Measurements from ENCODE around the gene ST14. TPM values are rescaled to one million over a fixed set of nuclear protein-coding genes. Genes with fewer than 3 reads are reported as not detected.

ST14 gene
- total RNA-seq, 1 experiment from 2014 or later = 298 TPM

DNA sequence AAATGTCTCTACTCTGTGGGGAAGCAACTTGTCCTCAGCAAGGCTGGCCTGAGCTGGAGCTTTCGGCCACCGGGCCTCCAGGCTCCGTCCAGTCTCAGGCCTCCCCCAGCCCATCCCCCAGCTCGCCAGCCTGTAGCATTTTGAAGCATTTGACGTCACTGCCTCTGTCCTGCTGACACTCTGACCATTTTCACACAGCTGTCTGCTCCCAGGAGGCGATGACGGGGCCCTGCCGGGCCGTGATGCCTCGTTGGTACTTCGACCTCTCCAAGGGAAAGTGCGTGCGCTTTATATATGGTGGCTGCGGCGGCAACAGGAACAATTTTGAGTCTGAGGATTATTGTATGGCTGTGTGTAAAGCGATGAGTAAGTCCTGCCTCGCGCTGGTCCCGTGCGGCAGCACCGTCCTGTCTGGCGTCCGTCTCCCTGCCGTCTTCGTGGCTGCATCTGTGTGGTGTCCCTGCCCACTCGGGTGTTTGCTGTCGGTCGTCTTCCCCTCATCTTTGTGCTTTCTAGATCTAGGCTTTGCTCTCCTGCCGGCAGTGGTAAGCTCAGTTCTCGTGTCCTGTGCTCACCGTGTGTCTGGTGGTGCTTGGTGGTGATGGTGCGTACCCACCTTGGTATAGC lies 36.1 kb upstream of the ST14 start:
- Histone ChIP-seq H3K36me3 (ENCODE audit: control insufficient read depth, insufficient read depth, low read length) (peaks cover 18% of the 10 kb centered on the region), H3K9me3 (no peaks in the 10 kb centered on the region), H3K4me3 (ENCODE audit: low read depth, low read length) (no peak overlapping the region), H3K27me3 (replicated peaks; ENCODE audit: control insufficient read depth, insufficient read depth, low read length) (no peaks in the 10 kb centered on the region), H3K4me1 (peaks cover 57% of the 10 kb centered on the region)
- Mint-ChIP-seq H3K4me3 (ENCODE audit: unreplicated experiment) (no peak overlapping the region), H3K4me1 (ENCODE audit: low read depth, unreplicated experiment) (peaks cover 58% of the 10 kb centered on the region), H3K36me3 (ENCODE audit: insufficient read depth, unreplicated experiment) (peaks cover 100% of the 10 kb centered on the region), H3K27me3 (ENCODE audit: insufficient read depth, unreplicated experiment) (no peaks in the 10 kb centered on the region), H3K27ac (ENCODE audit: unreplicated experiment) (peak overlapping the region; percentile 82), H3K9me3 (ENCODE audit: unreplicated experiment) (no peaks in the 10 kb centered on the region)
- BruUV-seq (replicated peaks) = no TSS peak
- TF ChIP-seq, protein P1, sequence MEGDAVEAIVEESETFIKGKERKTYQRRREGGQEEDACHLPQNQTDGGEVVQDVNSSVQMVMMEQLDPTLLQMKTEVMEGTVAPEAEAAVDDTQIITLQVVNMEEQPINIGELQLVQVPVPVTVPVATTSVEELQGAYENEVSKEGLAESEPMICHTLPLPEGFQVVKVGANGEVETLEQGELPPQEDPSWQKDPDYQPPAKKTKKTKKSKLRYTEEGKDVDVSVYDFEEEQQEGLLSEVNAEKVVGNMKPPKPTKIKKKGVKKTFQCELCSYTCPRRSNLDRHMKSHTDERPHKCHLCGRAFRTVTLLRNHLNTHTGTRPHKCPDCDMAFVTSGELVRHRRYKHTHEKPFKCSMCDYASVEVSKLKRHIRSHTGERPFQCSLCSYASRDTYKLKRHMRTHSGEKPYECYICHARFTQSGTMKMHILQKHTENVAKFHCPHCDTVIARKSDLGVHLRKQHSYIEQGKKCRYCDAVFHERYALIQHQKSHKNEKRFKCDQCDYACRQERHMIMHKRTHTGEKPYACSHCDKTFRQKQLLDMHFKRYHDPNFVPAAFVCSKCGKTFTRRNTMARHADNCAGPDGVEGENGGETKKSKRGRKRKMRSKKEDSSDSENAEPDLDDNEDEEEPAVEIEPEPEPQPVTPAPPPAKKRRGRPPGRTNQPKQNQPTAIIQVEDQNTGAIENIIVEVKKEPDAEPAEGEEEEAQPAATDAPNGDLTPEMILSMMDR (IDR thresholded peaks at IDR 0.05; ENCODE audit: insufficient read depth in 1 of 2, low read depth in 1 of 2, low read length in 1 of 2, severe bottlenecking in 1 of 2, unreplicated experiment in 1 of 2) = no peak
- DNase-seq = no peak
- POLR2A ChIA-PET = interaction anchor here (0.5 to 1.0 kb wide), 2 partner anchors 58 to 121 kb away, joined by 3 to 18 read pairs; partner anchors contain the start of gene PRDM10
- CTCF ChIA-PET = interaction anchor here (1.0 to 1.3 kb wide), 2 partner anchors 9 to 23 kb away, joined by 4 to 9 read pairs; no protein-coding TSS in a partner anchor
- intact Hi-C loops (cut with micrococcal nuclease; ENCODE audit: unreplicated experiment) = loop anchor here (2.0 kb wide), 2 partner anchors 47 to 121 kb away; partner anchors contain the start of gene PRDM10

- POLR2A ChIA-PET = interaction anchor here (0.5 to 1.0 kb wide), 4 partner anchors 22 to 121 kb away, joined by 3 to 18 read pairs (median 10); partner anchors contain the start of gene PRDM10
- CTCF ChIA-PET = interaction anchor here (0.6 to 1.3 kb wide), 4 partner anchors 8 to 132 kb away, joined by 3 to 9 read pairs (median 4); no protein-coding TSS in a partner anchor
- Histone ChIP-seq H3K36me3 (ENCODE audit: control insufficient read depth, insufficient read depth, low read length) (peaks cover 18% of the 10 kb centered on the region), H3K4me3 (ENCODE audit: low read depth, low read length) (no peak overlapping the region), H3K4me1 (peaks cover 60% of the 10 kb centered on the region), H3K9me3 (no peaks in the 10 kb centered on the region), H3K27me3 (replicated peaks; ENCODE audit: control insufficient read depth, insufficient read depth, low read length) (no peaks in the 10 kb centered on the region)
- DNase-seq = peak; percentile 66 to 67
- TF ChIP-seq, protein P1 (IDR thresholded peaks at IDR 0.05; ENCODE audit: insufficient read depth in 1 of 2, low read depth in 1 of 2, low read length in 1 of 2, severe bottlenecking in 1 of 2, unreplicated experiment in 1 of 2) = no peak
- Mint-ChIP-seq H3K27me3 (ENCODE audit: insufficient read depth, unreplicated experiment) (no peaks in the 10 kb centered on the region), H3K4me1 (ENCODE audit: low read depth, unreplicated experiment) (peaks cover 58% of the 10 kb centered on the region), H3K36me3 (ENCODE audit: insufficient read depth, unreplicated experiment) (peaks cover 100% of the 10 kb centered on the region), H3K9me3 (ENCODE audit: unreplicated experiment) (no peaks in the 10 kb centered on the region), H3K4me3 (ENCODE audit: unreplicated experiment) (no peak overlapping the region), H3K27ac (ENCODE audit: unreplicated experiment) (peak overlapping the region; percentile 82)
- intact Hi-C loops (cut with micrococcal nuclease; ENCODE audit: unreplicated experiment) = loop anchor here (2.0 kb wide), 2 partner anchors 47 to 121 kb away; partner anchors contain the start of gene PRDM10
- no TSS peak for BruUV-seq (replicated peaks)
Observed at GRCh38 chr11:130124096-130124495, 35.5 kb upstream of the ST14 start.

- Mint-ChIP-seq H3K4me3 (ENCODE audit: unreplicated experiment) (no peak overlapping the region), H3K9me3 (ENCODE audit: unreplicated experiment) (no peaks in the 10 kb centered on the region), H3K27ac (ENCODE audit: unreplicated experiment) (no peak overlapping the region), H3K36me3 (ENCODE audit: insufficient read depth, unreplicated experiment) (peaks cover 99% of the 10 kb centered on the region), H3K27me3 (ENCODE audit: insufficient read depth, unreplicated experiment) (no peaks in the 10 kb centered on the region), H3K4me1 (ENCODE audit: low read depth, unreplicated experiment) (peaks cover 46% of the 10 kb centered on the region)
- no TSS peak for BruUV-seq (replicated peaks)
- peaks cover 18% of the 10 kb centered on the region for H3K36me3 ChIP-seq (ENCODE audit: control insufficient read depth, insufficient read depth, low read length)
- POLR2A ChIA-PET = no interaction called here
- H3K4me1 ChIP-seq = peaks cover 56% of the 10 kb centered on the region
- TF ChIP-seq, protein P1 (IDR thresholded peaks at IDR 0.05; ENCODE audit: insufficient read depth in 1 of 2, low read depth in 1 of 2, low read length in 1 of 2, severe bottlenecking in 1 of 2, unreplicated experiment in 1 of 2) = no peak
- H3K4me3 ChIP-seq (ENCODE audit: low read depth, low read length) = no peak overlapping the region
- intact Hi-C loops (cut with micrococcal nuclease; ENCODE audit: unreplicated experiment) = loop anchor here (2.0 kb wide), 2 partner anchors 49 to 123 kb away; partner anchors contain the start of gene PRDM10
- DNase-seq = no peak
- CTCF ChIA-PET = interaction anchor here (0.6 kb wide), 2 partner anchors 123 to 202 kb away, joined by 3 read pairs; partner anchors contain the start of gene PRDM10
- no peaks in the 10 kb centered on the region for H3K27me3 ChIP-seq (replicated peaks; ENCODE audit: control insufficient read depth, insufficient read depth, low read length)
- no peaks in the 10 kb centered on the region for H3K9me3 ChIP-seq
Observed at GRCh38 chr11:130125638-130126037, 33.9 kb upstream of the ST14 start.

All from Caco-2 (cell line).